GM21737 (cell line): ENCODE results near the gene VSIR.

ENCODE experiments used
- ATAC-seq: cut with Tn5 transposase; IDR thresholded peaks from one replicate; pipeline ENCODE4 v1.9.1; 2021; ENCODE audit warnings: mild to moderate bottlenecking, moderate library complexity; ENCODE audit not compliant: unreplicated experiment

VSIR gene

GRCh38 chr10:71765906-71766716, 7.2 kb downstream of the VSIR start:
- ATAC-seq: no peak

DNA sequence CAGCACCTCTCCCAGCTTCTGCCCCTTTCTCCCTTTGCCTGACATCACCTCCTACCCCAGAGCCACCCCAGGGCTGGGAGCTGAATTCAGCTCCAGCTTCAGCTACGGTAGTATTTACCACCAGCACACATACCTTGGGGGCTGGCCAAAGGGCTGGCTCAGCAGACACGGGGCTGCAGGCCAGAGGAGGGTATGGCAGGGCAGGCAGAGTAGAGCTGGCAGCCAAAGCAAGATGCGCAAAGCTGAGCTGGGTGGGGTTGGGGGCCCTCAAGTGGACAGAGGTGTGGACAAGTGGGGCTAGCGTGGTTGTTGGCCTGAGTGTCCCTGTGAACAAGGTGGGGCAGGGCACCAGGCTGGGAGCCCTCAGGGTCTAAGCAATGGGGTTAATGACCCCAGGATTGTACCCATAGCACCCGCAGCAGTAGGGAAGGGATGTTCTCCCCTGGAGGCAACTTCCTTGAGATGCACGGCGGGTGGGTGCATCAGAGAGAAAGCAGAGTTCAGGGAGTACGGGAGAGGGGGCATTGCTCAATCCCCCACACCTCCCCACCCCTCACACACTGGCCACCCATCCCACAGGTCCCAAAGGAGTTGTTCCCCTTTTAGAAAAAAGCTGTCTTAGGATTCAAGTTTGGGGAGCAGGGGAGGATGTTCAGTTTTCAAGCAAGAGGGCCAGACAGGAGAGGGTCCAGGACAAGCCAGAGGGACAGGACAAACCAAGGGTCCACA, 8.0 kb downstream of the VSIR start:
- ATAC-seq: no peak

- no peak for ATAC-seq
Measured at GRCh38 chr10:71763352-71764127, 9.8 kb downstream of the VSIR start.

GRCh38 chr10:71762324-71762723, 11.0 kb downstream of the VSIR start:
- no peak for ATAC-seq

GRCh38 chr10:71761541-71762113, 11.7 kb downstream of the VSIR start:
- ATAC-seq: no peak

DNA sequence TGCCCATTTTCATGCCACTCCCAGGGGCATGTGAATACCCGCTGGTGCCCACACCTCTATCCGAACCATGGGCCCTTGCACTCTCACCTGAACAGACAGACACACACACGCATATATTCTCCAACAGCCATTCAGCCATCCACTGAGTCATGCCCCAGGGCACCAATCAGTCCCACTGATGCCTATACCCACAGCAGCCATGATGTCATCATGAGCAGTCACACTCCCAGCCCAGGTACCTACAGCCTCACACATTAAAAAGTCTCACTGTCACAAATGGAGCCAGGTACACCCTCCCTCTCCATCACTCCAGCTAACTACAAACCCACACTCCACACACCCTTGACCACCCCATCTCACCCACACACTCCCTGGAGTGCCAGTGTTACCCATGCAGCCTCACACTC, 12.2 kb downstream of the VSIR start:
- no peak for ATAC-seq

- no peak for ATAC-seq
Measured at GRCh38 chr10:71757399-71757922, 15.9 kb downstream of the VSIR start.

- no peak for ATAC-seq
Measured at GRCh38 chr10:71756311-71757191, 16.8 kb downstream of the VSIR start.

DNA sequence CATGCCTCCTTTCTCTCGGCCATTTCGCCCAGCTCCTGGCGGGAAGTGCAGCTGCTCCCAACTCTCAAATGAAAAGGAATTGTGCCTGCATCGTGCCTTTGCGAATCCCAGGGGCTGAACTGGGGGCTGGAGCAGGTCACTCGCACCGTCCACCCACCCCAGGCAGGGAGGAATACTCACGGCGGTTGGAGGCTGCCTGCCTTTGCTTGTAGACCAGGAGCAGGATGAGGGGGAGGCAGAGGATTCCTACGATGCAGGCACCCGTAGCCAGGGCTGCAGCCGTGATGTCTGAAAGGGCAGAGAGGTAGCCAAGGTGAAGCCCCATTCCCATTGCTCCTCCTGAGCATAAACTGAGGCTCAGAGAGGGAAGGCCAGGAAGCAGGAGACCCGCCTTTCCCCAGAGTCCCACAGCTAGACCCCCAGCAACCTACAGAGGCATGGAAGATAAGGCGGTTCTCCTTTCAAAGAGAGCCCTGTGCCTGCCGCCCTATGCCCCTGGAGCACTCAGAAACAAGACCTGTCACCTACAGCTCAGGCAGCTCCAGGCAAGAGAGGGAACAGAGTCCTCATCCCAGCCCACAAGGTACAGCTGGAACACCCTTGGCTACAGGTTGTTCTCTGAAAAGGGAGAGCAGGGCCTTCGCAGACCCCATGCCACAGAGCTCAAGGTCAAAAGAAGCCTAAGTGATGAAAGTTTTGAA, 18.0 kb downstream of the VSIR start:
- ATAC-seq: no peak

- ATAC-seq: no peak
Measured at GRCh38 chr10:71754562-71754961, 18.8 kb downstream of the VSIR start.

- ATAC-seq: no peak
Measured at GRCh38 chr10:71753960-71754505, 19.3 kb downstream of the VSIR start.

- ATAC-seq: no peak
Measured at GRCh38 chr10:71753091-71753959, 20.0 kb downstream of the VSIR start.

DNA sequence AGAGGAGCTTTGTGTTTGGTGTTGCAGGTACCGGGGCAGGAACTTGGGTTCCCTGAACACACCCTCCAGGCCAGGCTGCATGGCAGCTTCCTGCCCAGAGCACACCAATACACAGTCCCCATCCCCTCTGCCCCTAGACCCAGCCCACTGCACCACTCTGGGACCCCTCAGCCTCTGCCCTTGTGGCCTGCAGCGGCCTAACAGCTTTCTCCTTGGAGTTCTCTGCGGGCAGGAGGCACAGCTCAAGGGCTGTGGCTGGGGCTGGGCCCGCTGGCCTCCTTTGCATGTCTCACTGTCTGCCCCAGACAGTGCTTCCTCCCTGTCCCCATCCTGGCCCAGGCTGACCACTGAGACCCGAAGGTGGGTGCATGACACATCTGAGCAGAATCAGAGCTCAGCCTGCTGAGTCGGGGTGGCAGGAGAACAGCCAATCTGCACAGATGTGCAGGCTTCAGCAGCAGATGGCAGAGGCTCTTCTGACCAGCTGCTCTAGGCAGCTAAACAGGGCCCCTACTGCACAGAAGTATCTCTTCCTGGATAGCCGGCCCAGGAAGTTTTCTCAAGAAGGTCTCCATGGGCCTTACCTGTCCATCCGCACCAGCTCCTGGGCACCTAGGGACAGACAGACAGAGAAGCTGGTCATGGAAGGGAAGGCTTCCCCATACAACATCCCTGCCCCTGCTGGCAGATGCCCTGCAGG, 20.8 kb downstream of the VSIR start:
- no peak for ATAC-seq

DNA sequence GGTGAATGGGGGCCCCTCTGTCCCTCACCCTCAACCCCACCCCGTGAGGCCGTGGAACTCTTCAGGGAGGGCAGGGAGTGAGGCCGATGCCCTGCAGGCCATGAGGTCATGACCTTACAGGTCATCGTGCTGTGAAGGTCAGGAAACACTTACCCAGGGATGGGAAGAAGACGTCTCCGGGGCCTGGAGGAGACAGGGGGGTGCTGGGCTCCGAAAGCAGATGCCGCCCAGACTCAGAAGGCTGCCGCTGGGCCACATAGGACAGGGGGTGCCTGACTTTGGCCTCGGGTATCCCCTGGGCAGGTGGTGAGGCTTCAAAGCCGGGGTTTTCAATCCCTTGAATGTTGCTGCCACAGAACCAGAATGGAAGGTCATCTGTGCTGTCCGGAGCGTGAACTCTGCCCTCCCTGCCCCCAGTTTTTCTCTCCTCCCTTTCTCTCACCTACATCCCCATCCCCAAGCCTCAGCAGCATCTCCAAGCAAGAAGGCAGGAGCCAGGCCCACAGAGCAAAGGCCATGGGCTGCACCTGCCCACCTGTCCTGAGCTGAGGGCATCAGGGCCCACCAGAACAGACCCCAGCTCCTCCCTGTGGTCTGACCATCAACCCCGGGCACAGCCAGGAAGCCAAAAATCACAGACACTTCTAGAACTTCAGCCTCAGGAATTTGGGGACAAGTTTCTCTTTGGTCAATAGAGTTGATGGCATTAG, 21.6 kb downstream of the VSIR start:
- no peak for ATAC-seq

- ATAC-seq: no peak
Measured at GRCh38 chr10:71750986-71751385, 22.3 kb downstream of the VSIR start.

GRCh38 chr10:71750124-71750841, 23.0 kb downstream of the VSIR start:
- ATAC-seq: no peak
